GM10847 (cell line): ENCODE measurements around the gene SYPL1.

Experiments
- POLR2A ChIP-seq: IDR thresholded peaks from 2 replicates; pipeline ENCODE4 v1.6.1; 2011; ENCODE audit not compliant: insufficient read length; ENCODE audit errors: extremely low read depth

The SYPL1 gene

DNA sequence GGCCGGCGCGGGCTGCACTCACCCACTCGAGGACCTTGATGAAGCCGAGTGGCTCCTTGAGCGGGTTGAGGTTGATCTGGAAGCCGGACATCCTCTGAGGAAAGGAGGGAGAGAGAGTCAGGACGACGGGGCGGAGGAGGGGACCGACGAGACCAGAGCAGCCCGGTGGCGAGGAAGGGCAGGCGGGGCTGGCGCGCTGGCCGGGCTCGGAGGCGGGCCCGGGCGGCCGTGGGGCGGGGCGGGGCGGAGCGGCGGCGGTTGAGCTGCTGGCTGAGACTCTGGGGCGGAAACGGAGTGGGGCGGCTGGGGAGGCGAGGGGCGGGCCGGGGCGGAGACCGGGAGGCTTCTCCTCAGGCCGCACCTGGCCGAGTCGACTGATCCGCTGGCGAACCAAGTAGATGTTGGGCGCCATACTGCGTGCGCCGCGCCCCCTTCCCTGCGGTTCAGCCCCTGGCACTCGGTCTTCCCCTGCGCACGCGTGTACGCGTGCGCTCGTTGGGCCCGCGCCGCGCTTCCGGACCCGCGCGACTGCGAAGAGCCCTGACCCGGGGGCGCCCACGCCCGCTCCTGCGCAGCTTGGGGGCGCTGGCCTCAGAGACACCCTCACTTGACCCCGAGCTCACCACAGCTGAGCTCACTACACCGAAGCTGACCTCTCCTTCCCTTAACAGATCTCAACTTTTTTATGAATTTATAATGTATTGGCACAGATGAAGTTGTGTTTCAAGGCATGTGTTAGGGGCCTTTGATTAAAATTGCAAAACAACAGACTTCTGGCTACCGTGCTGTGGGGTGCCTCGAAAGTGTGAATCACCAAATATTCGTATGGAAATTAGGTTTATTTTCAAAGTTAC, at the start of gene SYPL1:
Gene SYPL1 (minus strand): TSS at position 195 of the 854 bp plus-strand sequence. CDS start 104 bp downstream, at position 91.
- peak; percentile 38 for TF ChIP-seq POLR2A

DNA sequence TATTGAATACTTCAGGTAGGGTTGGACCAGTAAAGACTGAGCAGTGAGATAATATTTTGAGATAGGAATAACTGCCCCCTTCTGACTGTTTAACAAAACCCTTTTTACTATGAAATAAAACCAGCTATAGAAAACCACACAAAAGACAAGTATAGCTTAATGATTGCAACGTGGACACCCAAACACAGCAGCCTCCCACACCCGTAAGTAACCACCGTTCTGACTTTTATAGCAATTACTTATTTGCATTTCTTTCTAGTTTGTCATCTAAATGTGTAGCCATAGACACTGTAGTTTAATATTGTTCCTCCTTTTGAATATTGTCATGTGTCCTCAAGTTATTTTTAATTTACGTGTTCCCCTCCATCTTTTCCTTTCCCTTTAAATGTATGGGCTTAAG, 42.9 kb upstream of the SYPL1 start:
- TF ChIP-seq POLR2A: no peak

DNA sequence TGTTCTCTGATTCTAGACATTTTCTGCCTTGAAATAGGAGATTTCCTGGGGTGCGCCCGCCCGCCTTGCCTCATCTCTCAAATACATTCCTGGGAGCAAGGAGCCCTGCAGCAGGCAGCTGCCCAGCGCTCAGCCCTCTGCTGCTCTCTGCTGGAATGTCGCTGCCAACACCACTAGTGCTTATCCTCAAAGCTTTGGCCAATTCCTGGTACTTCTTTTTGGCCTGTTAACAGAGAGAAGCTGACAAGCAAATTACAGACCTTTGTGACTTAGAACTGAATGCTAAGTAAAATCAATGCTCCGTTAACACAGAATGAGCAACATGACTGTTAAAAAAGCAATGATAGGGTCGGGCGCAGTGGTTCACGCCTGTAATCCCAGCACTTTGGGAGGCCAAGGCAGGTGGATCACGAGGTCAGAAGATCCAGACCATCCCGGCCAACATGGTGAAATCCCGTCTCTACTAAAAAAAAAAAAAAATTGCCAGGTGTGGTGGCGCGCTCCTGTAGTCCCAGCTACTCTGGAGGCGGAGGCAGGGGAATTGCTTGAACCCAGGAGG, 41.9 kb upstream of the SYPL1 start:
- TF ChIP-seq POLR2A: no peak

DNA sequence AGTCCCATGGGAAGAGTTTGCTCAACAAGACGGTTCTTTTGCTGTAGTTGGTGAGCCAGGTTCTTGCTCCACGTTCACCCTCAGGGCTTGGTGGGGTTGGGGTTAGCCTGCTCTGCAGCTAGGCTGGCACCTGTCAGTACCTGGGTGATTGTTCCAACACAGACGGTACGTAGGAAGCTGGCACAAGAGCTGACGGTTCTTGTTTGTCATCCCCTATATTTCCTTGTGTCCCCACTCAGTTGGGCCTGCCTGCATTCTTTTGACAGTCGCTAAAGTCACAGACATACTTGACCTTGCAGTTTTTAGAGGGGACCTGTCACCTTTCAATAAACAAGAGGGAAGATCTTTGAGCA, 40.2 kb upstream of the SYPL1 start:
- no peak for TF ChIP-seq POLR2A

DNA sequence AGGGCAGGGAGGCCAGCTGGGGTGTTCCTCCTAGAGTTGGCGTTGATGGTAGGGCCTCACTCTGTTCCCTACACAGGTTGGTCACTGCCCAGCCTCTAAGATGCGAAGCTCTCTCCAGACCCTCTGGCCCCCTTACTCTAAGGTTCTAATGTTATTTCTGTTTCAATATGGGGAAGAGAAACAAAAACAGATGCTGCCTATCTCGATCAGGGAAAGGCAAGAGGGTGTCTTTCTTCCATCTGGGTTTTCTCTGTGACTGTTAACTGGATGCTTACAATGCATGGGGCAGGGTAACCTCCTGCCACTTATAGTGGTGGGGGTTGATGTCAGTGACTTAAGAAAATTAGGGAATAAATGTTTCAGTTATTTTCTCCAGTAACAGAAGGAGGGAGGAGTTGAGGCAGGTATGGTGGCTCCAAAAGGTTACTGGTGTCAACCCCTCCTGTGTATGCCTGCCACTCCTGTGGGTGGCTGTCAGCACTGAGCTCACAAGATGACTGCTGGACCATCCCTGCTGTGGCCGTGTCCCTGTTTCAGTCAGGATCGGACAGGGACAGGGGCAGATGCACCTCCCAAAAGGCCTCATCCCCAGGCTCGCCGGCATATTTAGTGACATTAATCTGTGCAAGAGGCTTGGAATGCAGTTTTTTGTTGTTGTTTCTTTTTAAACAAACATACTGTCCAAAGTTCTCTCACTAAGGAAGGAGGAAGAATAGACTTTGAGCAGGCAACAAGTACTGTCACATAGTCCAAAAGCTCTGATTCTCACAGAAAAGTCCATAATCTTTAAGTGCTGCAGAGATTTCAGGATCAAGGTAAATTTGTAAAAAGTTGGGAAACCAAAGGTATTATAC, 39.6 kb upstream of the SYPL1 start:
- TF ChIP-seq POLR2A: no peak

DNA sequence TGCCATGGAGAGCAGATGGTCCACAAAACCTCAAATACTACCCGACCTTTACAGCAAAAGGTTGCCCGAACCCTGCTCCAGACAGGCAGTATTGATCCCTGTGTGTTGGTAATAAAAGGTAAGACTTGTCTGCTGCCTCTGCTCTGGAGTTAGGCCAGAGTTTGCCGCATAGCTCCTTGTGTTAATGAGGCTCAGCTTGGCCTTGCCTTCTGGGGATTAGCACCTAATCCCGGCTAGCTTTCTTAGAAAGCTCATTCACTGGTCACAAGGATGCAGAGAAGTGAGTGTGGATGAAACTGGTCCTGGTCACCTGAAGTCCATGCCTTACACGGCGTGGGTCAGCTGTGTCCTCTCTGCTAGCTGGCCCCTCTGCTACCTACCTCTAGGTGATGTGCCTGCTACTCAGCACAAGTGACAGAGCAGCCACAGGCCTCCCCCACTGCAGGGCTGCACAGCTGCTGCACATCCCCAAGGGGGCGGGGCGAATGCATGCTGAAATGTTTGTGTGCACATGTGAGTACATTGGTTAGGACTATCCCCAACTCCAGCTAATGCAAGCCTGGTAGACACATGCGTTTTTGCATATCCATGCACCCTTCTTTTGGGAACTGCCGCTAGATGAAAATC, 31.7 kb upstream of the SYPL1 start:
- no peak for TF ChIP-seq POLR2A

DNA sequence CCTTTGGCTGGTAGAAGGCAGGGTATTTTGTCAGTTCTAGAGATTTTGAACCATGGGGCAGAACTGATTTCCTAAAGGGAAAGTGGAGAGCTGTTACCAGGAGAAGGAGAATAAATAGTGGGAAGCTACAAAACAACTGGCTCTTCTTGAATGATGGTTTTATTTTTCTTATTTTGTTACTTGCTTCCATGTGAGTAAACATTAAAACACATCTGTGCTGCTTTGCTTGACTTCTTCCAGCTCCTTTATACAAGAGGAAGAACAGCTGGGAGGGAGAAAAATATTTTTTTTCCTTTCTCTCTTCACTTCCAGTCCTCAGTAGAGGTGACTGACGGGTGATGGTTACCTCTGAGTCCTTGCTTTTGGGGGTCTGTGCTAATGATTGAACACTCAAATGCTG, 30.0 kb upstream of the SYPL1 start:
- TF ChIP-seq POLR2A: no peak

DNA sequence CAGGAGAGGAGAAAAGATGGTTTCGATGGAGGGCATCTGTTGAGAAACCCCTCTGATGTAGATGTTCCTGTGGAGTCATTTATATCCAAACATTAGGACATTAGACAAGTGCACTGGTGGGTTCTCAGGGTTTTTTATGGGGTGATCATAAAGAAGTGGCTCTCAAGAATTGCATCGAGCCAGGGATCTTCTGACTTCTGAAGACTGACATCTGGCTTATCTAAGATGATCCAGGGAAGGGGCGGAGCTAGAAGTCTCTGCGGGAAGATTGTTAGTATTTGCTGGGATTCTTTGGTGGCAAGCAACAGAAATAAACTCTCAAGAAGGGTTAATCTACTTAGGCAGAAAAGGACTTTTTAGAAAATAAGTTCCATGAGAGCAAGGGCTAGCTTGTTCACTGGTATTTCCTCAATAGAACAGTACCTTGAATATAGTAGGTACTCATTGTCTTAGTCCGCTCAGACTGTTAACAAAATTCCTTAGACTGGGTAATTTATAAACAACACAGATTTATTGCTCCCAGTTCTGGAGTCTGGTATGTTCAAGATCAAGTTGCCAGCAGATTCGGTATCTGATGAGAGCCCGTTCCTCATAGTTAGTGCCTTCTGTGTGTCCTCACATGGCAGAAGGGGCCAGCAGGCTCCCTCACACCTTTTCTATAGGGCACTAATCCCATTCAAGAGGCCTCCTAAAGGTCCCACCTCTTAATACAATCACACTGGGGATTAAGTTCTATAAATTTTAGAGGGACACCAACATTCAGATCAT, 28.5 kb upstream of the SYPL1 start:
- TF ChIP-seq POLR2A: no peak

DNA sequence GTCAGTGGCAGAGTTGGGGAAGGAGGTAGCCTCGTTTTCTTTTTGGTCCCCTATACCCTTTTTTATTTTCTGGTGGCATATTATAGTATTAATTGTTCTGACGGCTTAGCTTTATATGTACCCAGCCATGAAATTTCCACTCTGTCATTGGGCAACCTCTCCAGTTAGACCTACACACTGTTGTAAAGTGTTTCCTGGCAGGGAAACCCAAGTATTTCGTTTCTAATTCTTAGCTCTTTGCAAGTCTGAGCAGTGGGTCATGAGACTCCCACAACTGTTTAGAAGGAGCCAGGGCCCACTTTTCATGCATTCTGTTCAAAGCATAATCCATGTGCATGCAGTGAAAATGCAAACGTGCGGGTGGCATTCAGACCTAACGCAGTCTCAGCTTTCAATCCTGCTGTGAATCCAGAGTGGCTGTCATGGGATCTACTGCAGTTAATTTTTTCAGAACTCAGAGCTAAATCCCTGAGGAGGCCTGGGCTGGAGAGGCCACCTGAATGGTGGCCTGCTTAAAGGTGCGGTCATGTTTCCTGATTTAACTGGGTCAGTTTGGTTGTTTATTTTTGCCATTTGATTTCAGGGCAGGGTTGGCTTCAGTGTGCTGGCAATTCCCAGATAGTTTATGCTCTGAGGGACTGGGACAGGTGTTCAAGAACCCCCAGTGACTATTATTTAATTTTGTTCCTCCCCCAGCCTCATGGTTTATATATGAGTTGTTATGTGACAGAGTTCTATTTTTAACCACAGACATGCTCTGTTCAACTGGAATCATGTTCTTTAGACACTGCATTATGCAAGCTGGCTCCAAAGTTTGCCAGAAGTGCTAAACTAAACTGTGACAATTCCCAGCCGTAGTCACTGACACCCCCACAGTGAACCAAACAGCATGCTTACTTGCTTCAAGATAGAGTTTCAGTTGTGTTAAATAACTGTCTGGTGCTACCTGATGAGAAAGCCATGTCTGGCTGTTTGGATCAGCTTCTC, 27.4 kb upstream of the SYPL1 start:
- no peak for TF ChIP-seq POLR2A

DNA sequence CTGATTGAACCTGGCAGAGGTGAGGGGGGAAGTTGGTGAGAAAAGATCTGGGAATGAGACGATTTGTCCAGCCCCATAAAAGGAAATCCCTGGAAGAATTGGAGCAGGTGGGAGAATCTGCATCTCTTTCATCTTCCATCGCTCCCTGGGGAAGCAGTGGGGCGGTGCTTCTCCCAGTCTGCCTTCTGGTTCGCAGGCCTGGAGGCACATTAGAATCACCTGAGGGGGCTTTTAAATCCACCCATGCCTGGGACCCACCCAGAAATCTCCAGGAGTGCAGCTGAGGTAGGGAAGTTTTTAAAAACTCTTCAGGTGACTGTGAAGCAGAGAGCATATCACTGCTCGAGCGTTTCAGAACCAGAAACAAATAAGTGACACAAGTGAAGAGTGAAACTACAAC, 26.7 kb upstream of the SYPL1 start:
- no peak for TF ChIP-seq POLR2A

DNA sequence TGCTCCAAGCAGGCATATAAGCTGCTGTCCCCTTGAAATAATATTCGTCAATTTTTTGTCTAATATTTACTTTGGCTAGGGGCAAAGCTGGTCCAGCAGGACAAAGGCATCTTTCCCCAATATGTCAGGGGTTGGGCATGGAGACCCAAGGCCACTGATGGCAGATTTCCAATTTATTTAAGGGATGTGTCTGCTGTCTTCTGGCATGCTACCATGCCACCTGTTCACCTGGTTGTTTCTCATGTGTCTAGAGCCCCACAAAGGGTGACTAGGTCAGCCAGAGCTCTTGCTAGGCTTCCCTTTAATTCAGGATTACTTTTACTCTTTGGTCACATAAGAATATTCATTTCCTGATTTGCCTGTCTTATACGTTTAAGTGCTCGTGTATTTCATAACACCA, 22.1 kb upstream of the SYPL1 start:
- no peak for TF ChIP-seq POLR2A

DNA sequence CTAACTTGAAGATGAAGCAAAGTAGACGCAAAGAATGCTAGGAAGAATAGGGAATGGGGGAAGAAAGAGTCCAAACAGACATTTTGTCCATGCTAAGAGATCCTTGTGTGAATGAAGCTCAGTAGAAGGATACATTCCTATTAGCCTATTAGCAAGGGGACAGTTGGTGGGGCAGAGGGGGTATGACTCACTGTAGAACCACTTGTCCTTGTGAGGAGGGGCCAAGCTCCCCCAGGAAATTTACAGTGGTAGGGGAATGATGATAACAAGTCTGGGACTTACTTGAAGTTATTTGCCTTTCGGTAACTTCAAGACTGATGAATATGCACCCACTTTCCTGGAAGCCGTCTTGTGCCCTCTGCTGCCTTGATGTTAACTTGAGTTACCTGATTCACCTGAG, 17.2 kb upstream of the SYPL1 start:
- no peak for TF ChIP-seq POLR2A

DNA sequence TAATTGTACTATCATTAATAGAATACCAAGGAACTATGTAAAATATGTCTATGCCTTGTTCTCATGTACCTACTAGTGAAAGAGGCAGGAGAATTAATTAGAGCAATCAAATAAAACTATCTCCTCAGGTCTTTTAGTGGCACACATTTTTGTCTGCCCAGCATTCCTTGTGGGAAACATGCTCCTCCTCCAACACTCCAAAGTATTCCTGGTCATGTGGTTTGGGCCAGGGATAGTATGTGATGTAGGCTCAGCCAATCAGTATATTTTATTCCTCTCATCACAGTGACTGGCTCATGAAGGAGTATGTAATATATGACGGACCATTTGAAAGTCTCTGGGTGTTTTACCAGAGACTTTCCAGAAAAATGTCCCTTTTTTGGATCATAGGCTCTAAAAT, 16.7 kb upstream of the SYPL1 start:
- TF ChIP-seq POLR2A: no peak
